ENCODE results near the gene VEZF1.

DNA sequence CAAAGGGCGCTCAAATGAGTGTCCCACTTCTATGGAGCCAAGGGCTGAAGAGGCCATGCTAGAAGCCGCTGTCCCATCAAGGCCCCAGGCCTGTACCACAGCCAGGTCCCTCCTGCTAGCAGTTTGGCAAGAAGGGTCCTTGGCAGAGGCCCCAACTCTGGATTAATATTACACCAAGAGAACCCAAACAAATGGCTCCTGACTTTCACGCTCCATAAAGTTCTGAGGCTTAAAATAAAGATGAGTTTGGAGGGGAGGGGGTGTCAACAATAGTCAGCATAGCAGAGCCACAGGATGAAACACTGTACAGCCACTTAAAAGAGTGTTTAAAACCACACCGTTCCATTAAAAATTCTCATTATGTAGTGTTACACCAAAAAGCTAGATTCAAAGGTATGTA, 63.4 kb downstream of the VEZF1 start:
- TF ChIP-seq, protein P1, sequence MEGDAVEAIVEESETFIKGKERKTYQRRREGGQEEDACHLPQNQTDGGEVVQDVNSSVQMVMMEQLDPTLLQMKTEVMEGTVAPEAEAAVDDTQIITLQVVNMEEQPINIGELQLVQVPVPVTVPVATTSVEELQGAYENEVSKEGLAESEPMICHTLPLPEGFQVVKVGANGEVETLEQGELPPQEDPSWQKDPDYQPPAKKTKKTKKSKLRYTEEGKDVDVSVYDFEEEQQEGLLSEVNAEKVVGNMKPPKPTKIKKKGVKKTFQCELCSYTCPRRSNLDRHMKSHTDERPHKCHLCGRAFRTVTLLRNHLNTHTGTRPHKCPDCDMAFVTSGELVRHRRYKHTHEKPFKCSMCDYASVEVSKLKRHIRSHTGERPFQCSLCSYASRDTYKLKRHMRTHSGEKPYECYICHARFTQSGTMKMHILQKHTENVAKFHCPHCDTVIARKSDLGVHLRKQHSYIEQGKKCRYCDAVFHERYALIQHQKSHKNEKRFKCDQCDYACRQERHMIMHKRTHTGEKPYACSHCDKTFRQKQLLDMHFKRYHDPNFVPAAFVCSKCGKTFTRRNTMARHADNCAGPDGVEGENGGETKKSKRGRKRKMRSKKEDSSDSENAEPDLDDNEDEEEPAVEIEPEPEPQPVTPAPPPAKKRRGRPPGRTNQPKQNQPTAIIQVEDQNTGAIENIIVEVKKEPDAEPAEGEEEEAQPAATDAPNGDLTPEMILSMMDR (conservative IDR thresholded peaks at IDR 0.05 in 1 of 2, IDR thresholded peaks at IDR 0.05 in 1 of 2; ENCODE audit: low read depth in 1 of 2, low read length in 2 of 2), result no peak
- no peak for TF ChIP-seq EZH2 (IDR thresholded peaks at IDR 0.05; ENCODE audit: low read length, missing control alignments)
